Right cardiac atrium (tissue), 5 donors: ENCODE results near the gene RARB. TPM values are rescaled to one million over a fixed set of nuclear protein-coding genes. Genes with fewer than 3 reads are reported as not detected.
A peak's percentile ranks its signal among the peaks of the same experiment; 100 is the strongest.

ENCODE experiments used
- ATAC-seq, 2 donors: fragments of 200-7000 bp; cut with Tn5 transposase; one replicate each; pipeline versions ENCODE4 v1.8.0 to v1.9.1; 2020; ENCODE audit warnings: moderate library complexity in 2 of 2, mild to moderate bottlenecking in 1 of 2
- DNase-seq, 3 donors: peaks; one replicate each; pipeline ENCODE4 v3.0.0-alpha.2; 2020
- H3K27ac ChIP-seq: one replicate; pipeline ENCODE4 v1.5.1; 2013; ENCODE audit warnings: mild to moderate bottlenecking, low read length, control low read depth, moderate library complexity
- H3K27me3 ChIP-seq: one replicate; pipeline ENCODE4 v1.6.1; 2013; ENCODE audit not compliant: control insufficient read depth, insufficient read depth
- H3K4me1 ChIP-seq: one replicate; pipeline ENCODE4 v1.6.1; 2013; ENCODE audit warnings: low read length; ENCODE audit not compliant: control insufficient read depth, insufficient read depth
- H3K4me3 ChIP-seq: one replicate; pipeline ENCODE4 v1.5.1; 2013; ENCODE audit warnings: low read length, control low read depth
- H3K9me3 ChIP-seq: one replicate; pipeline ENCODE4 v1.6.1; 2013; ENCODE audit warnings: low read length; ENCODE audit not compliant: control insufficient read depth
- WGBS: extraction: QIAGEN DNeasy Blood & Tissue Kit; methylation state at CpG from one replicate; pipeline ENCODE4 v1.1.7; 2013; 5-methylcytosine and 5-hydroxymethylcytosine counted together
- intact Hi-C, 4 donors: fragments of 100-400 bp; cut with DNase I; formaldehyde crosslinking; loops; one replicate each; pipeline versions ENCODE4 v1.11.0 to v1.14.0; 2022 to 2023
- polyA plus RNA-seq: library from polyadenylated mRNA; stranded (reverse); fragments of 200-250 nt; gene quantifications from one replicate; pipeline ENCODE4 v1.2.3, GENCODE V29; 2013
- total RNA-seq, 4 donors: library from RNA; stranded (reverse); fragmentation: NEBNext Ultra II Directional; extraction: Animal tissue kit (Norgen Biotek cat#: 25700); gene quantifications; one replicate each; pipeline ENCODE4 v1.2.1, GENCODE V29; 2021
- donor health status: healthy with polysubstance abuse.
- donor health status: DM: no; HTN: yes; CAD: no.
- donor health status: DM: no; HTN: no; CAD: no.
- donor health status: DM: no; HTN: yes; CAD: no; lungs with severe emphysema.
- donor health status: DM: yes; HTN: yes; CAD: no.

RARB gene
- total and polyA plus RNA-seq, 5 donors, result 9.5 to 26.4 (median 24.0) TPM

DNA sequence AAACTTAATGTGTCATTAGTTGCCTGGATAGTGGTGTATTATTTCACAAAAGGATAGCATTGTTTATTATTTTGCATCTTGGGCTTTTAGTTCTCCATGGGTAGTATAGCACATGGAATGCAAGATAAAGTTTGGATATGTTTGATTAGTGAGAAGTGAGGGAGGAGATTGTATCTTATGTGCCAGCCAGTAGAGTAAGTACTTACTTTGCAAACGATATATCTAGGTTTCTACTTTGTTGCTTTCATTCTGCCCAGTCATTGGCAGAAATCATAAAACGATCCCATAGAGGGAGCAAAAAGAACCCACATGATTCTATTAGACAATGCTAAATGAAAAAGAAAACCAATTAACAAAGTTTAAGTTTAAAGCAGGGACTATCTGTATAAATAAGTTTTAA, 105.3 kb downstream of the RARB start:
- no peak for DNase-seq
- peaks cover 5% of the 10 kb centered on the region for H3K4me1 ChIP-seq
- 47% methylated on average over 2 of the region's 2 CpGs for WGBS
- H3K4me3 ChIP-seq, result no peak overlapping the region
- ATAC-seq, result no peak
- H3K27me3 ChIP-seq, result no peaks in the 10 kb centered on the region
- no peak overlapping the region for H3K27ac ChIP-seq
- intact Hi-C loops, result loop anchor here in 1 of 4 donors (10.0 kb wide), 1 partner anchor 61 kb away; no protein-coding TSS in a partner anchor
- H3K9me3 ChIP-seq, result no peaks in the 10 kb centered on the region

DNA sequence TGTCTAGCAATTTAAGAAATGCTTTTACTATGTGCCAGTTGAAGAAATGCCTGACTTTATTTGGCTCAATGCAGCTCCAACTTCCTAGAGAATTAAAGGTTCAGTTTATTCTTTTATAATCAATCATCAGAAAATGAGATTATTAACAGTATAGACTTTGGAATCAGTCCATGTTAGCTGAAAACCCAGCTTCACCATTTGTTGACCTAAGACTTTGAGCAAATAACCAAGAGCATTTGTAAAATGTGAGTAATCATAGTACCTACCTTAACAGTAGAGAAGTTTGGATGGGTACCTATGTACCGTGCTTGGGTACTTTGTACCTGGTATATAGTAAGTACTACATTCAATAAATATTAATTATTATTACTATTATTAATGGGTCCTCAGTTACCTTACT, 105.9 kb downstream of the RARB start:
- peaks cover 5% of the 10 kb centered on the region for H3K4me1 ChIP-seq
- intact Hi-C loops, result loop anchor here in 1 of 4 donors (10.0 kb wide), 1 partner anchor 61 kb away; no protein-coding TSS in a partner anchor
- no peak overlapping the region for H3K4me3 ChIP-seq
- DNase-seq, result no peak
- 99% methylated on average over 1 of the region's 1 CpG for WGBS
- ATAC-seq, result no peak
- no peaks in the 10 kb centered on the region for H3K27me3 ChIP-seq
- H3K27ac ChIP-seq, result no peak overlapping the region
- H3K9me3 ChIP-seq, result no peaks in the 10 kb centered on the region

DNA sequence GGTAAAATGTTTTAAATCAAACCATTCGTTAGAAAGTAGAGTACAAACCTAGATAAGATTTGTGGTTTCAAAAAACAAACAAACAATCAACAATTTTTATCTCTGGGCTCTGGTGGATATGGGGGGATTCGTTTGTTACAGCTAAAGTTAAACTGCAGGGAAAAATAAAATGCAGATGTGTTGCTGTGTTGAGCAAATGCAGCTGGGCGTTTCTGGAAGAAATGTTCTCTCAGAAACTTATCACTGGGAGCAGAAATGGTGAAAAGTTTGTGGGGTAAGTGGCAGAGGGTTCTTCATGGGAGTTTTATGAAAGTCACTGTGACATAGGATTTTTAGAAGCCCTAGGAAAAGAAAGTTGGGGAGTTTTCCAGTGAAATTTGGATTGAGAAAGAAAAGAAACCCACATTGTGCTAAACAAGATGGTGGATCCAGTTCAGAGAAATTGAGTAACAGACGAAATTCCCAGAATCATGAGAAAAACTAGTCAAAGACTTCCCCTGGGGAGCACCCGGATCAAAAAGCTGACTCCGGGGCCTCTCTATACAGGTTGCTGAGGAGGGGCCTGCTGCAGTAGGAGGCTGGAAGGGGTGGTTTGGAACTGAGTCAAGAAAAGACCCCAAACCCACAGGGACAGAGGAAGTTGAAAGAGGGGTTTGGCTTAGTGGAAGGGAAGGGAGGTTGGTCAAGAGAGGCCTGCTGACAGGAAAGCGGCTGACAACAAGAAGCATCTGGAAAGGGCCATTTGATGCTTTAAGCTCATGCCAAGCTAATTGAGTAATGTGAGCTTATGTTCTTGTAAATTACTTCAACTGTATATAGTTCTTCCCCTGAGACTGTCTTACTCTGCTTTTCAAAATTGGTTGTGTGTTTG, 108.7 kb downstream of the RARB start:
- DNase-seq (peak in 2 of 3 donors; percentile 28 to 65), ATAC-seq (peak; percentile 76 to 78)
- Histone ChIP-seq H3K27ac (peak overlapping the region; percentile 79), H3K27me3 (no peaks in the 10 kb centered on the region), H3K4me1 (peaks cover 5% of the 10 kb centered on the region), H3K4me3 (no peak overlapping the region), H3K9me3 (no peaks in the 10 kb centered on the region)
- intact Hi-C loops, result loop anchor here in 1 of 4 donors (10.0 kb wide), 1 partner anchor 58 kb away; no protein-coding TSS in a partner anchor
- WGBS, result 62% methylated on average over 7 of the region's 7 CpGs

DNA sequence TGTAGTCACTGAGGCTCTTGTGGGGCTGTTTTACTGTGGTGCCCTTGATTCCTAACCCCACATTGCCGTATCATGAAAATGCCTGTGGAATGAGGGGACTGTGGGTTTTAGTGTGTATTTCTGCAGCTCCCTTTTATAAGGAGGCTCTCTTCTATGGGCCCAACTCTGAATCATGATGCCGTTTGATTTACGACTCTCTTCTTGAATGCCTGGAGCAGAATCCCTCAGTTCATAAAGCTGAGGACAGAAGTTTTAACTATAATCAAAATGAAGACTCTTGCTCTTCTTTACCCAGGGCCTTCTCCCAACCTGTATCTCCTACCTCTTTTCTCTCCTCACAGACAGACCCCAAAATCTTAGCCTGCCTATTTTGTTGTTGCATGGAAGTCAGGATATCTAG, 109.5 kb downstream of the RARB start:
- H3K4me3 ChIP-seq, result no peak overlapping the region
- peaks cover 5% of the 10 kb centered on the region for H3K4me1 ChIP-seq
- 61% methylated on average over 3 of the region's 3 CpGs for WGBS
- intact Hi-C loops, result loop anchor here in 1 of 4 donors (10.0 kb wide), 1 partner anchor 57 kb away; no protein-coding TSS in a partner anchor
- ATAC-seq (no peak), DNase-seq (no peak)
- no peaks in the 10 kb centered on the region for H3K27me3 ChIP-seq
- H3K27ac ChIP-seq, result no peak overlapping the region
- H3K9me3 ChIP-seq, result no peaks in the 10 kb centered on the region

DNA sequence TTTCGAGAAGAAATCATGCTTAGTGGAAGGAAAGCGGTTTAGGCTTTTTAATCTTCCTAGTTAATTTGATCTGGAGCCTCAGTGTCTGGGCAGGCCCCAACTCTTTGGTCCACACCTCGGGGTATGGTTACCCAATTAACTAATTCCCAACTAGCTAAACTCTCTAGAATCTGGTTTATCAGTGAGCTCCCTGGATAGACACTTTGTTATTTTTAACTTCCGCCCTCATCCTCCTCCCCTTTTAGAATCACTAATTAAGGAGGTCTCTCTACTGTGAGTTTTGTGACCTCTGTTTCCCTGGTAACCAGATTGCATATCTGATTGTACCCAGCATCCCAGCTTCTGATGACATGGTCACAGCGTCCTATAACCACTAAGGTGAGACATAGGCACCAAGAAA, 112.2 kb downstream of the RARB start:
- 59% methylated on average over 5 of the region's 5 CpGs for WGBS
- peaks cover 5% of the 10 kb centered on the region for H3K4me1 ChIP-seq
- ATAC-seq, result peak; percentile 17 to 22

DNA sequence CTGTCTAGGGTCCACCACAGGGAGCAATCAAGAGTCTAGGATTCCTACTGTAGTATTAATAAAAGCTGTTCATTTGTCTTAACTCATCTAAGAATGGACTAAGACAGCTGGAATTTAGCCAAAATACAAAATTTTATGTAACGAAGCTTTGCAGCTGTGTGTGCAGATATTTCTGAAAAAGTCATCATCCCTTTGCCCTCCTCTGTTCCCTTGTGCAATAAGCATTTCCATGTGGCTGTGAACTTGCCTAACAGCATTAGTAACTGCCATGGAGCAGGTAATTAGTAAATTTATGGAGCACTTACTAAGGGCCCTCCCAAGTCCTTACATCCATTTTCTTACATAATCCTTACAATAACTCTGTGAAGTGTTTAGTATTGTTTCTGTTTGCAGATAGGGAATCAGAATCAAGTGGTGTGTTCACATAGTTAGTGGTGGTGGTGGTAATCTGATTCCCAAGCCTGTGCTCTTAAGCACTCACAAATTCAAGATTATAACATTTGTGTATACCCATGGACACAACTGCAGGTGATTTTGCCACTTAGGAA, 114.5 kb downstream of the RARB start:
- 28% methylated on average over 1 of the region's 1 CpG for WGBS
- Histone ChIP-seq H3K9me3 (no peaks in the 10 kb centered on the region), H3K4me3 (no peak overlapping the region), H3K4me1 (peaks cover 8% of the 10 kb centered on the region), H3K27ac (no peak overlapping the region), H3K27me3 (no peaks in the 10 kb centered on the region)
- no peak for ATAC-seq
- intact Hi-C loops, result no loop called here
- no peak for DNase-seq

More for the DNA sequence above, 112.2 kb downstream of the RARB start:
- Histone ChIP-seq H3K27me3 (no peaks in the 10 kb centered on the region), H3K27ac (no peak overlapping the region), H3K4me3 (no peak overlapping the region), H3K9me3 (no peaks in the 10 kb centered on the region)
- DNase-seq, result no peak
- intact Hi-C loops, result no loop called here

DNA sequence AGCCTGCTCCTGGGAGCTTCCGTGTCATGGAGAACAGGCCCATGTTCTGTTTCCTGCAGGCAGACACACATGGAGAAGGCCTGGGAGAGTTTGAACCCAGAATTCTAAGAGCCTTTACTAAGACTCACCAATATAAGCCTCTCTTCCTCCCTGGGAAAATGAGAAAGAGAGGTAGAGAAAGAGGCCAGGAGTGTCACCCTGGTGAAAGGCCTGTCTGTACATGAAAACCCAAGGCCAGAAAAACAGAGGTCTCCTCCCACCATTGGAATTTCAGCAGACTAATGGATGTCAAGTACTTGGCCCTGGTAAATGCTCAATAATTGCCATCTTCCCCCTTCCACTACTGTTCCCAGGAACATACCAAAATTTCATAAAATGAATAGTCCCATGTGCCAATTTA, 119.0 kb downstream of the RARB start:
- Histone ChIP-seq H3K4me1 (peaks cover 8% of the 10 kb centered on the region), H3K4me3 (no peak overlapping the region), H3K27me3 (no peaks in the 10 kb centered on the region), H3K27ac (no peak overlapping the region), H3K9me3 (no peaks in the 10 kb centered on the region)
- no peak for ATAC-seq
- intact Hi-C loops, result no loop called here
- 98% methylated on average over 1 of the region's 1 CpG for WGBS
- no peak for DNase-seq

DNA sequence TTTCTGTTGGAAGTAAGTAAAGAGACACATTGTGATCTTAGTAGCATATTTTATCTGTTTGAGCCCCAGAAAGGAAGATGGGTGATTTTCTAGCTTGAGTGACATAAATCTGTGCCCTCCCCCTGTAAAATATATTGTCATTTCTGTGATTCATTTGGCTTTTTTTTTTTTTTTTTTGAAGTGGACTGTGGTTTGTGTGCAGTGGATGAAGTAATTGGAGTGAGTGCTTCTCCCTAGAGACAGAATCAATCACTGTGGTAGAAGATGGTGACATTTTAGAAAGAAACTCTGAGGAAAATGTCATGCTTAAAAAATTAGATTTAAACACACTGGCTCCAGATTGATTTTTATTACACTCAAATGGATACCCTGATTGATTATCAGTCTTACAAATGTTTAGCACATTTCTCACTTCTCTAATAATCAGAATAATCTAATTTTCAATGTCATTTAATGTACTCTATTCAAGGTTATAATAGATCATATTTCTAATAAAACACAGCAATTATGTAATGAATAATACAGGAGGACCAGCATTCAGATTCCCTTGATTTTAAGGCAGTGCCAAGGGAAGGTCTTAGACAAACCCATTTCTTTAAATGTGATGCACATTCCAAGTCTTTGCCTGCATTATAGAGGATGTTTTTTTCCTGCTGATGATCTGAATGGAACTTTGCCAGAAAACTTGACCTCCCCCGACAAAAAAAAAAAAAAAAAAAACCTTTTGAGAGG, 120.0 kb downstream of the RARB start:
- ATAC-seq, result no peak
- WGBS, result 2% methylated on average over 1 of the region's 1 CpG
- intact Hi-C loops, result no loop called here
- Histone ChIP-seq H3K4me3 (no peak overlapping the region), H3K27ac (no peak overlapping the region), H3K4me1 (peaks cover 8% of the 10 kb centered on the region), H3K27me3 (no peaks in the 10 kb centered on the region), H3K9me3 (no peaks in the 10 kb centered on the region)
- no peak for DNase-seq

DNA sequence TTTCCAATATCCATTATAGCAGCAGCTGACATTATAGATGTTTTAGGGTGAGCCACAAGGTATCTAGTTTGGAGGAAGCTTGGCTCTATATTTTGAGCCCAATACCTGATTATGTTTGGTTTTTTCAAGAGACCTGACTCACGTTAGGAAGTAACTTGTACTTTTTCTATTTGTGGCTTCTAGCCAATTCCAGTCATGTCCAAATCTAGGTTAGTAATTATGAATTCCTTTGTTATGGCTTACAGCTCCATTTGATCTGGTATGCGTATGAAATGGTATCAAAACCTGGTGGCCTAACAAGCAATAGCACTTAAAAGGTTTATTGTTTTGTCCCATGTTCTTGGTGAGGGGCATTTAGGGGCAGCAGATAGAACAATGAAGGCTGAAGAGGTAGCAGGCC, 120.8 kb downstream of the RARB start:
- 54% methylated on average over 2 of the region's 2 CpGs for WGBS
- H3K9me3 ChIP-seq, result no peaks in the 10 kb centered on the region
- peaks cover 5% of the 10 kb centered on the region for H3K4me1 ChIP-seq
- intact Hi-C loops, result no loop called here
- H3K27me3 ChIP-seq, result no peaks in the 10 kb centered on the region
- H3K4me3 ChIP-seq, result no peak overlapping the region
- ATAC-seq, result no peak
- no peak for DNase-seq
- no peak overlapping the region for H3K27ac ChIP-seq

DNA sequence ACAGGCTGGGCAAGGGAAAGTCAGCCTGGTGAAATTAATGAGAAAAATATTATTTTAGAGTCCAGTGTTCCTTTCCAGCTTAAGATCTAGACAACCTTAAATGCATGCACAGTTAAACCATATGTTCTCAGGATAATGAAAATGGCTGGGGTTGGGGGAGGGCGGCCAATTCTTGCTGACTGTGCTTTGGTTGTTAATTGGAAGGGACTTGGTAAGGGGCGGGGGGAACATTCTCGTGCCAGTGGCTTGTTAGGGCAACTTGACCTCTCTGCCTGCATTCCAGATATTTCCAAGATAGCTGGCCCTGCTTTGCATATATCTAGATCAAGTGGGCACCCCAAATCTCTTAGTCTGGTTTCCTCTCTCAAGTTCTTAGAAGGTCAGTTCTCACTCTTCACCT, 124.2 kb downstream of the RARB start:
- H3K27me3 ChIP-seq, result no peaks in the 10 kb centered on the region
- H3K4me1 ChIP-seq, result peaks cover 5% of the 10 kb centered on the region
- H3K9me3 ChIP-seq, result no peaks in the 10 kb centered on the region
- intact Hi-C loops, result no loop called here
- H3K4me3 ChIP-seq, result no peak overlapping the region
- DNase-seq, result no peak
- WGBS, result 95% methylated on average over 3 of the region's 3 CpGs
- H3K27ac ChIP-seq, result no peak overlapping the region
- ATAC-seq, result no peak

DNA sequence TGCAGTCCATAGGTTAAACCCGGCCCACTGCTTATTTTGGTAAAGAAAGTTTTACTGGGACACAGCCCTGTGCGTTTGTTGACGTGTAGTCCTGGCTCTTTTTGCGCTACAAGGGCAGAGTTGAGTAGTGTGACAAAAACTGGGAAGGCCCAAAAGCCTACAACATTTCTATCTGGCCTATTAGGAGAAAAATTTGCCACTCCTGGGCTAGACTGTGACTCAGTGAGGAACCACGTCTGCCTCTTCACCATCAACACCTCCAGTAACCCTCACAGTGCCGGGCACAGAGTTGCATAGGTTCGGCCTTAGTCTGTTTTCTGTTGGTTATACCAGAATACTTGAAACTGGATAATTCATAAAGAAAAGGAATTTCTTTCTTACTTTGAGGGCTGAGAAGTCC, 126.3 kb downstream of the RARB start:
- Histone ChIP-seq H3K9me3 (no peaks in the 10 kb centered on the region), H3K4me3 (no peak overlapping the region), H3K27ac (peak overlapping the region; percentile 42), H3K27me3 (no peaks in the 10 kb centered on the region), H3K4me1 (peaks cover 10% of the 10 kb centered on the region)
- DNase-seq (no peak), ATAC-seq (no peak)
- WGBS, result 86% methylated on average over 7 of the region's 7 CpGs
- intact Hi-C loops, result no loop called here
